GM23338 (cell line): ENCODE results near the gene FBLN1. TPM values are rescaled to one million over a fixed set of nuclear protein-coding genes. Genes with fewer than 3 reads are reported as not detected.

Experiments
- ATAC-seq: fragments of 200-7000 bp; cut with Tn5 transposase; 3 replicates; pipeline ENCODE4 v1.9.1; 2020
- DNase-seq: peaks from one replicate; pipeline ENCODE4 v3.0.0-alpha.2; 2015; ENCODE audit warnings: low spot score
- H2AFZ ChIP-seq: fragments of 200-600 bp; sonication (generic); 2 replicates; pipeline ENCODE4 v1.8.0; 2016; ENCODE audit warnings: antibody characterized with exemption, mild to moderate bottlenecking, moderate library complexity
- H3F3A ChIP-seq: fragments of 200-600 bp; sonication (generic); replicated peaks from 2 replicates; pipeline ENCODE4 v1.8.0; 2017; ENCODE audit warnings: antibody characterized with exemption, mixed run types, low read depth
- H3K27ac ChIP-seq: fragments of 200-600 bp; sonication (generic); 2 replicates; pipeline ENCODE4 v1.6.1; 2016; ENCODE audit warnings: low read depth
- H3K27me3 ChIP-seq: fragments of 200-600 bp; sonication (generic); 2 replicates; pipeline ENCODE4 v1.8.0; 2016; ENCODE audit warnings: mild to moderate bottlenecking, mixed run types, moderate library complexity; ENCODE audit not compliant: insufficient read depth
- H3K36me3 ChIP-seq: fragments of 200-600 bp; sonication (generic); 2 replicates; pipeline ENCODE4 v1.8.0; 2016; ENCODE audit warnings: mild to moderate bottlenecking; ENCODE audit not compliant: insufficient read depth
- H3K4me1 ChIP-seq: fragments of 200-600 bp; sonication (generic); 2 replicates; pipeline ENCODE4 v1.8.0; 2016; ENCODE audit warnings: mild to moderate bottlenecking, moderate library complexity; ENCODE audit not compliant: insufficient read depth
- H3K4me2 ChIP-seq: fragments of 200-600 bp; sonication (generic); 2 replicates; pipeline ENCODE4 v1.7.1; 2017; ENCODE audit warnings: mixed run types
- H3K4me3 ChIP-seq: fragments of 200-600 bp; sonication (generic); 2 replicates; pipeline ENCODE4 v1.6.1; 2016; ENCODE audit warnings: mixed run types
- H3K79me2 ChIP-seq: fragments of 200-600 bp; sonication (generic); replicated peaks from 2 replicates; pipeline ENCODE4 v1.8.0; 2017; ENCODE audit warnings: mild to moderate bottlenecking; ENCODE audit not compliant: insufficient read depth
- H3K9me2 ChIP-seq: fragments of 200-600 bp; sonication (generic); 2 replicates; pipeline ENCODE4 v1.8.0; 2017; ENCODE audit not compliant: insufficient read depth
- H4K20me1 ChIP-seq: fragments of 200-600 bp; sonication (generic); replicated peaks from 2 replicates; pipeline ENCODE4 v1.8.0; 2017; ENCODE audit warnings: mild to moderate bottlenecking; ENCODE audit not compliant: insufficient read depth
- H3K27ac Mint-ChIP-seq: 2 replicates; pipeline ENCODE4 v1.8.0; 2020; ENCODE audit warnings: inconsistent platforms, mild to moderate bottlenecking, moderate library complexity, mixed read lengths
- H3K27me3 Mint-ChIP-seq: 3 replicates; pipeline ENCODE4 v1.8.0; 2022; ENCODE audit warnings: low read depth, mild to moderate bottlenecking, moderate library complexity, mixed read lengths, inconsistent platforms; ENCODE audit not compliant: insufficient read depth, poor library complexity
- H3K36me3 Mint-ChIP-seq: 3 replicates; pipeline ENCODE4 v1.8.0; 2021; ENCODE audit warnings: low read depth, mild to moderate bottlenecking, inconsistent platforms, moderate library complexity, mixed read lengths
- H3K4me1 Mint-ChIP-seq: 3 replicates; pipeline ENCODE4 v1.8.0; 2020; ENCODE audit warnings: mild to moderate bottlenecking, inconsistent platforms, mixed read lengths
- H3K4me3 Mint-ChIP-seq: 3 replicates; pipeline ENCODE4 v1.8.0; 2021; ENCODE audit warnings: moderate library complexity, mild to moderate bottlenecking, inconsistent platforms, mixed read lengths
- H3K9me3 Mint-ChIP-seq: 3 replicates; pipeline ENCODE4 v1.8.0; 2020; ENCODE audit warnings: moderate library complexity, mild to moderate bottlenecking, inconsistent platforms, mixed read lengths
- CREB1 ChIP-seq: fragments of 250-450 bp; sonication (Bioruptor Pico); IDR thresholded peaks from 2 replicates; pipeline ENCODE4 v1.5.0; 2020; ENCODE audit warnings: low read depth, mild to moderate bottlenecking, moderate library complexity
- EZH2 ChIP-seq: fragments of 200-600 bp; sonication (generic); IDR thresholded peaks from one replicate; pipeline ENCODE4 v1.8.0; 2017; ENCODE audit warnings: antibody characterized with exemption, mild to moderate bottlenecking, low read depth; ENCODE audit not compliant: unreplicated experiment
- EZH2phosphoT487 ChIP-seq: fragments of 200-600 bp; sonication (generic); IDR thresholded peaks from one replicate; pipeline ENCODE4 v1.8.1; 2018; ENCODE audit warnings: antibody characterized with exemption; ENCODE audit not compliant: unreplicated experiment
- JUNB ChIP-seq: IDR thresholded peaks from one replicate; pipeline ENCODE4 v1.6.1; 2016; ENCODE audit warnings: antibody characterized with exemption; ENCODE audit not compliant: unreplicated experiment
- NANOG ChIP-seq: IDR thresholded peaks from 2 replicates; pipeline ENCODE4 v1.6.1; 2016; ENCODE audit warnings: antibody characterized with exemption, borderline replicate concordance
- POLR2AphosphoS5 ChIP-seq: IDR thresholded peaks from 2 replicates; pipeline ENCODE4 v1.6.1; 2016; ENCODE audit warnings: antibody characterized with exemption, low read depth
- STAT1 ChIP-seq: IDR thresholded peaks from one replicate; pipeline ENCODE4 v1.6.1; 2016; ENCODE audit warnings: antibody characterized with exemption; ENCODE audit not compliant: unreplicated experiment
- ZNF114 ChIP-seq: fragments of 250-450 bp; sonication (Bioruptor Pico); IDR thresholded peaks from 2 replicates; pipeline ENCODE4 v1.5.0; 2020; ENCODE audit warnings: mild to moderate bottlenecking, moderate library complexity
- ZNF331 ChIP-seq: fragments of 250-450 bp; sonication (Bioruptor Pico); IDR thresholded peaks from 2 replicates; pipeline ENCODE4 v1.5.0; 2020; ENCODE audit warnings: low read depth, mild to moderate bottlenecking, moderate library complexity
- polyA plus RNA-seq: library from polyadenylated mRNA; unstranded; fragments of >200 nt; fragmentation: Nextera tagmentation; extraction: Ambion mirVana; gene quantifications from 2 replicates; pipeline ENCODE4 v1.2.1, GENCODE V29; 2016
- total RNA-seq: library from RNA; depleted of rRNA; stranded (reverse); fragments of >200 nt; shearing (Covaris generic); gene quantifications from 2 replicates; pipeline ENCODE4 v1.2.3, GENCODE V29; 2014
- TF ChIP-seq, protein P1 (sequence below): IDR thresholded peaks from 2 replicates; pipeline ENCODE4 v1.6.1; 2016; ENCODE audit warnings: antibody characterized with exemption
- TF ChIP-seq, protein P2 (sequence below), 2 experiments: fragments of 200-600 bp in 1 of 2; sonication (generic) in 1 of 2; conservative IDR thresholded peaks; 2 replicates each; pipeline versions ENCODE4 v1.5.1 to v1.6.1; 2016 to 2017; ENCODE audit warnings: antibody characterized with exemption in 2 of 2, low read depth in 2 of 2, mild to moderate bottlenecking in 2 of 2, moderate library complexity in 1 of 2
- TF ChIP-seq, protein P3 (sequence below): IDR thresholded peaks from one replicate; pipeline ENCODE4 v1.6.1; 2018; ENCODE audit warnings: antibody characterized with exemption; ENCODE audit not compliant: unreplicated experiment
- TF ChIP-seq, protein P4 (sequence below): fragments of 250-450 bp; sonication (Bioruptor Pico); IDR thresholded peaks from 2 replicates; pipeline ENCODE4 v1.5.0; 2020; ENCODE audit warnings: mild to moderate bottlenecking, moderate library complexity

Gene FBLN1
- total and polyA plus RNA-seq, 2 experiments from 2014 or later: 90.1 to 137 TPM

DNA sequence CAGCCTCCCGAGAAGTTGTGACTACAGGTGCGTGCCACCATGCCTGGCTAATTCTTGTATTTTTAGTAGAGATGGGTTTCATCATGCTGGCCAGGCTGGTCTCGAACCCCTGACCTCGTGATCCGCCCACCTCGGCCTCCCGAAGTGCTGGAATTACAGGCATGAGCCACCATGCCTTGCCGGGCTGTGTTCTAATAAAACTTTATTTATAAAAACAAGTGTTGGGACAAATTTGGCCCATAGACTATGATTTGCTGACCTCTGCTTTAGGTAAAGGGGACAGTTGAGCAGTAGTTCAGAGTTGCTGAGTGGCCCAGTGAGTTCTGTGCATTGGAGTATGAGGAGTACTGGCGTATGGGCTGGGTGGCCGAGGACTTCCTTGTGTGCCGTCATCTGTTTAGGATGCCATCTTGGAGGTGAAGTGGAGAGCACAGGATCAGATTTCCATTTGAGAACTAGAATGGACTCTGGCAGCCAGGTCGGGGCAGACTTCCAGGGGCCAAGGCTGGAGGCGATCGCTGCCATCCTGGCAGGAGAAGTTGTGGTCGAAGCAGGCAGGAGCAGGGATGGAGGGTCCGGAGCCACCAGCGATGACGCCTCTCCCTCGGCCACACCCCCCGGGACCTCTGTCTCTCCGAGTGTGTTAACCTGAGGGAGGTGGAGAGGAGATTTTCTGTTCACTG is 43.8 kb downstream of the FBLN1 start:
- Mint-ChIP-seq H3K4me1 (no peaks in the 10 kb centered on the region), H3K27me3 (peaks cover 3% of the 10 kb centered on the region), H3K27ac (no peak overlapping the region), H3K36me3 (peaks cover 74% of the 10 kb centered on the region), H3K4me3 (no peak overlapping the region), H3K9me3 (no peaks in the 10 kb centered on the region)
- no peak overlapping the region for H3K27ac ChIP-seq
- H3K4me2 ChIP-seq: no peak overlapping the region
- H3K4me1 ChIP-seq: no peaks in the 10 kb centered on the region
- H3K79me2 ChIP-seq: no peaks in the 10 kb centered on the region
- no peaks in the 10 kb centered on the region for H3K27me3 ChIP-seq
- H3F3A ChIP-seq: no peaks in the 10 kb centered on the region
- no peak for ATAC-seq
- no peak overlapping the region for H3K4me3 ChIP-seq
- TF ChIP-seq EZH2phosphoT487: no peak
- no peak for TF ChIP-seq STAT1
- no peak for TF ChIP-seq POLR2AphosphoS5
- TF ChIP-seq JUNB: no peak
- no peak for TF ChIP-seq NANOG
- TF ChIP-seq, protein P1, sequence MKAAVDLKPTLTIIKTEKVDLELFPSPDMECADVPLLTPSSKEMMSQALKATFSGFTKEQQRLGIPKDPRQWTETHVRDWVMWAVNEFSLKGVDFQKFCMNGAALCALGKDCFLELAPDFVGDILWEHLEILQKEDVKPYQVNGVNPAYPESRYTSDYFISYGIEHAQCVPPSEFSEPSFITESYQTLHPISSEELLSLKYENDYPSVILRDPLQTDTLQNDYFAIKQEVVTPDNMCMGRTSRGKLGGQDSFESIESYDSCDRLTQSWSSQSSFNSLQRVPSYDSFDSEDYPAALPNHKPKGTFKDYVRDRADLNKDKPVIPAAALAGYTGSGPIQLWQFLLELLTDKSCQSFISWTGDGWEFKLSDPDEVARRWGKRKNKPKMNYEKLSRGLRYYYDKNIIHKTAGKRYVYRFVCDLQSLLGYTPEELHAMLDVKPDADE: no peak
- TF ChIP-seq, protein P2, sequence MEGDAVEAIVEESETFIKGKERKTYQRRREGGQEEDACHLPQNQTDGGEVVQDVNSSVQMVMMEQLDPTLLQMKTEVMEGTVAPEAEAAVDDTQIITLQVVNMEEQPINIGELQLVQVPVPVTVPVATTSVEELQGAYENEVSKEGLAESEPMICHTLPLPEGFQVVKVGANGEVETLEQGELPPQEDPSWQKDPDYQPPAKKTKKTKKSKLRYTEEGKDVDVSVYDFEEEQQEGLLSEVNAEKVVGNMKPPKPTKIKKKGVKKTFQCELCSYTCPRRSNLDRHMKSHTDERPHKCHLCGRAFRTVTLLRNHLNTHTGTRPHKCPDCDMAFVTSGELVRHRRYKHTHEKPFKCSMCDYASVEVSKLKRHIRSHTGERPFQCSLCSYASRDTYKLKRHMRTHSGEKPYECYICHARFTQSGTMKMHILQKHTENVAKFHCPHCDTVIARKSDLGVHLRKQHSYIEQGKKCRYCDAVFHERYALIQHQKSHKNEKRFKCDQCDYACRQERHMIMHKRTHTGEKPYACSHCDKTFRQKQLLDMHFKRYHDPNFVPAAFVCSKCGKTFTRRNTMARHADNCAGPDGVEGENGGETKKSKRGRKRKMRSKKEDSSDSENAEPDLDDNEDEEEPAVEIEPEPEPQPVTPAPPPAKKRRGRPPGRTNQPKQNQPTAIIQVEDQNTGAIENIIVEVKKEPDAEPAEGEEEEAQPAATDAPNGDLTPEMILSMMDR (conservative IDR thresholded peaks at IDR 0.05; ENCODE audit: low read depth in 2 of 2): no peak
- TF ChIP-seq, protein P3, sequence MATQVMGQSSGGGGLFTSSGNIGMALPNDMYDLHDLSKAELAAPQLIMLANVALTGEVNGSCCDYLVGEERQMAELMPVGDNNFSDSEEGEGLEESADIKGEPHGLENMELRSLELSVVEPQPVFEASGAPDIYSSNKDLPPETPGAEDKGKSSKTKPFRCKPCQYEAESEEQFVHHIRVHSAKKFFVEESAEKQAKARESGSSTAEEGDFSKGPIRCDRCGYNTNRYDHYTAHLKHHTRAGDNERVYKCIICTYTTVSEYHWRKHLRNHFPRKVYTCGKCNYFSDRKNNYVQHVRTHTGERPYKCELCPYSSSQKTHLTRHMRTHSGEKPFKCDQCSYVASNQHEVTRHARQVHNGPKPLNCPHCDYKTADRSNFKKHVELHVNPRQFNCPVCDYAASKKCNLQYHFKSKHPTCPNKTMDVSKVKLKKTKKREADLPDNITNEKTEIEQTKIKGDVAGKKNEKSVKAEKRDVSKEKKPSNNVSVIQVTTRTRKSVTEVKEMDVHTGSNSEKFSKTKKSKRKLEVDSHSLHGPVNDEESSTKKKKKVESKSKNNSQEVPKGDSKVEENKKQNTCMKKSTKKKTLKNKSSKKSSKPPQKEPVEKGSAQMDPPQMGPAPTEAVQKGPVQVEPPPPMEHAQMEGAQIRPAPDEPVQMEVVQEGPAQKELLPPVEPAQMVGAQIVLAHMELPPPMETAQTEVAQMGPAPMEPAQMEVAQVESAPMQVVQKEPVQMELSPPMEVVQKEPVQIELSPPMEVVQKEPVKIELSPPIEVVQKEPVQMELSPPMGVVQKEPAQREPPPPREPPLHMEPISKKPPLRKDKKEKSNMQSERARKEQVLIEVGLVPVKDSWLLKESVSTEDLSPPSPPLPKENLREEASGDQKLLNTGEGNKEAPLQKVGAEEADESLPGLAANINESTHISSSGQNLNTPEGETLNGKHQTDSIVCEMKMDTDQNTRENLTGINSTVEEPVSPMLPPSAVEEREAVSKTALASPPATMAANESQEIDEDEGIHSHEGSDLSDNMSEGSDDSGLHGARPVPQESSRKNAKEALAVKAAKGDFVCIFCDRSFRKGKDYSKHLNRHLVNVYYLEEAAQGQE: no peak
- TF ChIP-seq, protein P4, sequence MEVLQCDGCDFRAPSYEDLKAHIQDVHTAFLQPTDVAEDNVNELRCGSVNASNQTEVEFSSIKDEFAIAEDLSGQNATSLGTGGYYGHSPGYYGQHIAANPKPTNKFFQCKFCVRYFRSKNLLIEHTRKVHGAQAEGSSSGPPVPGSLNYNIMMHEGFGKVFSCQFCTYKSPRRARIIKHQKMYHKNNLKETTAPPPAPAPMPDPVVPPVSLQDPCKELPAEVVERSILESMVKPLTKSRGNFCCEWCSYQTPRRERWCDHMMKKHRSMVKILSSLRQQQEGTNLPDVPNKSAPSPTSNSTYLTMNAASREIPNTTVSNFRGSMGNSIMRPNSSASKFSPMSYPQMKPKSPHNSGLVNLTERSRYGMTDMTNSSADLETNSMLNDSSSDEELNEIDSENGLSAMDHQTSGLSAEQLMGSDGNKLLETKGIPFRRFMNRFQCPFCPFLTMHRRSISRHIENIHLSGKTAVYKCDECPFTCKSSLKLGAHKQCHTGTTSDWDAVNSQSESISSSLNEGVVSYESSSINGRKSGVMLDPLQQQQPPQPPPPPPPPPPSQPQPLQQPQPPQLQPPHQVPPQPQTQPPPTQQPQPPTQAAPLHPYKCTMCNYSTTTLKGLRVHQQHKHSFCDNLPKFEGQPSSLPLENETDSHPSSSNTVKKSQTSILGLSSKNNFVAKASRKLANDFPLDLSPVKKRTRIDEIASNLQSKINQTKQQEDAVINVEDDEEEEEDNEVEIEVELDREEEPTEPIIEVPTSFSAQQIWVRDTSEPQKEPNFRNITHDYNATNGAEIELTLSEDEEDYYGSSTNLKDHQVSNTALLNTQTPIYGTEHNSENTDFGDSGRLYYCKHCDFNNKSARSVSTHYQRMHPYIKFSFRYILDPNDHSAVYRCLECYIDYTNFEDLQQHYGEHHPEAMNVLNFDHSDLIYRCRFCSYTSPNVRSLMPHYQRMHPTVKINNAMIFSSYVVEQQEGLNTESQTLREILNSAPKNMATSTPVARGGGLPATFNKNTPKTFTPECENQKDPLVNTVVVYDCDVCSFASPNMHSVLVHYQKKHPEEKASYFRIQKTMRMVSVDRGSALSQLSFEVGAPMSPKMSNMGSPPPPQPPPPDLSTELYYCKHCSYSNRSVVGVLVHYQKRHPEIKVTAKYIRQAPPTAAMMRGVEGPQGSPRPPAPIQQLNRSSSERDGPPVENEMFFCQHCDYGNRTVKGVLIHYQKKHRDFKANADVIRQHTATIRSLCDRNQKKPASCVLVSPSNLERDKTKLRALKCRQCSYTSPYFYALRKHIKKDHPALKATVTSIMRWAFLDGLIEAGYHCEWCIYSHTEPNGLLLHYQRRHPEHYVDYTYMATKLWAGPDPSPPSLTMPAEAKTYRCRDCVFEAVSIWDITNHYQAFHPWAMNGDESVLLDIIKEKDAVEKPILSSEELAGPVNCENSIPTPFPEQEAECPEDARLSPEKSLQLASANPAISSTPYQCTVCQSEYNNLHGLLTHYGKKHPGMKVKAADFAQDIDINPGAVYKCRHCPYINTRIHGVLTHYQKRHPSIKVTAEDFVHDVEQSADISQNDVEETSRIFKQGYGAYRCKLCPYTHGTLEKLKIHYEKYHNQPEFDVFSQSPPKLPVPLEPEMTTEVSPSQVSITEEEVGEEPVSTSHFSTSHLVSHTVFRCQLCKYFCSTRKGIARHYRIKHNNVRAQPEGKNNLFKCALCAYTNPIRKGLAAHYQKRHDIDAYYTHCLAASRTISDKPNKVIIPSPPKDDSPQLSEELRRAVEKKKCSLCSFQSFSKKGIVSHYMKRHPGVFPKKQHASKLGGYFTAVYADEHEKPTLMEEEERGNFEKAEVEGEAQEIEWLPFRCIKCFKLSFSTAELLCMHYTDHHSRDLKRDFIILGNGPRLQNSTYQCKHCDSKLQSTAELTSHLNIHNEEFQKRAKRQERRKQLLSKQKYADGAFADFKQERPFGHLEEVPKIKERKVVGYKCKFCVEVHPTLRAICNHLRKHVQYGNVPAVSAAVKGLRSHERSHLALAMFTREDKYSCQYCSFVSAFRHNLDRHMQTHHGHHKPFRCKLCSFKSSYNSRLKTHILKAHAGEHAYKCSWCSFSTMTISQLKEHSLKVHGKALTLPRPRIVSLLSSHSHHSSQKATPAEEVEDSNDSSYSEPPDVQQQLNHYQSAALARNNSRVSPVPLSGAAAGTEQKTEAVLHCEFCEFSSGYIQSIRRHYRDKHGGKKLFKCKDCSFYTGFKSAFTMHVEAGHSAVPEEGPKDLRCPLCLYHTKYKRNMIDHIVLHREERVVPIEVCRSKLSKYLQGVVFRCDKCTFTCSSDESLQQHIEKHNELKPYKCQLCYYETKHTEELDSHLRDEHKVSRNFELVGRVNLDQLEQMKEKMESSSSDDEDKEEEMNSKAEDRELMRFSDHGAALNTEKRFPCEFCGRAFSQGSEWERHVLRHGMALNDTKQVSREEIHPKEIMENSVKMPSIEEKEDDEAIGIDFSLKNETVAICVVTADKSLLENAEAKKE (CRISPR knock-in tag): no peak
- TF ChIP-seq ZNF331 (CRISPR knock-in tag): no peak
- no peak for TF ChIP-seq ZNF114 (CRISPR knock-in tag)
- no peak for TF ChIP-seq CREB1 (CRISPR knock-in tag)
- TF ChIP-seq EZH2: no peak
- H3K9me2 ChIP-seq: no peaks in the 10 kb centered on the region
- no peaks in the 10 kb centered on the region for H4K20me1 ChIP-seq
- H3K36me3 ChIP-seq: peaks cover 16% of the 10 kb centered on the region; the same call in 1 of the 2 replicates
- DNase-seq: no peak
- no peak overlapping the region for H2AFZ ChIP-seq
